NCI-H1436 (cell line): ENCODE measurements around the gene PURA.
A peak's percentile ranks its signal among the peaks of the same experiment; 100 is the strongest.
"Not testable (repeated sequence)": the region's sequence is repeated elsewhere in the genome, so short reads cannot be mapped to it uniquely, and the experiment has no call there.

Source experiments
- DNase-seq: peaks from one replicate; lab custom pipeline; 2025; lab: John Stamatoyannopoulos, UW

PURA gene

DNA sequence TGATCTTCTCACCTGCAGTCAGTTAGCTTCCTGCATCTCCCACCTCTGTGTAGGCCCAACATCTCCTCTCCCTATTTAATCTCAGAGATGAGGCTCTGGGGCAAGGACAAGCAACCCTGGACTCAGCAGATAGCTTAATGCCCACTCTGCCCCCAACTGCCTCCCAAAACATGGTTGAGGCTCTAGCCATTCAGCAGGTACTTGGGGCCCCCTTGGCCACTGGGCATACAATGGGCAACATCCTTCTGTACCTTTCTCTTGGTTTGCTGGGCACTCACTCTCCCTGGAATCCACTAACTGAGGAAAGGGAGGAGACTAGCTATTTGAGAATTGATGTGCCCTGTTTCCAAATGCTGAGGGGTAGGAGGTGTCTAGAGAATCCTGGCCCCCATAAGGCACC is 21.2 kb downstream of the PURA start:
- DNase-seq: no peak

DNA sequence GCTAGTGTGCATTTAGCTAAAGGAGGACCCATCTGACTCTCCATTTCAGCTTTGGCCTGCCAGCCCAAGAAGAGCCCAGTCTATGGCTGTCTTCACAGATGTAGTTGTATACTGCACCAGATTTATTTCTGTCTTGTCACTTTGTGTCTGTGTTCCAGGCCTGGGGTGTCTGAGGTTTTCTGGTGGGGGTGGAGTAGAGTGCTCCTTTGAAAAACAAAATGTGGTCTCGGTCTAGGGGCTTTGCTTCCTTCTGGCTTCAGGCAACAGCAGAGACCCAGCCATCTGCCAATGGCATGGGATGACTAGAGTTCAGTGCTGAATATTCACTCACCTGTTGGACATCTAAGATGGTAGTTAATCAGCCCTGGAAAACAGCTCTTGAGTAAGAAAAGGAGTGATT is 22.7 kb downstream of the PURA start:
- no peak for DNase-seq

DNA sequence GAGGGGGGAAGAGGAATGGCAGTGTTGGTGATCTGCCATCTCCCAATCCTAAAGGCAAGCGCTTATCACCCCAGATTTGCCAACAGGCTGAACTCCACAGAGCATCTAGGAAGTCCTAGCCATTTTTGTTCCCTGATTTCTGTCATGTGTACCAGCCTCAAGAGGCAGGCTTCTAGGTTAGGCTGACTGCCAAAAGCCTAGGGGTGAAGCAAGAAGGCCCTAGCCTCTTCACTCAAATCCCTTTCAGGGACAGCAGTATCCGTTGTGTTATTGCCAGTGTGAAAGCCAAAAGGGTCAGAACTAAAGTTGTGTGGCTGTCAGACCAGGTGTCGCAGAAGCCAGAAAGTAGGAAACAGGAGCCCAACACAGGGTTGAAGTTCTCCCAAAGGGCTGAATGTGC is 26.5 kb downstream of the PURA start:
- no peak for DNase-seq

- DNase-seq: no peak
Observed at GRCh38 chr5:140141241-140141640, 27.3 kb downstream of the PURA start.

GRCh38 chr5:140142246-140142645 is 28.3 kb downstream of the PURA start:
- DNase-seq: no peak

- no peak for DNase-seq
Observed at GRCh38 chr5:140142856-140143255, 28.9 kb downstream of the PURA start.

DNA sequence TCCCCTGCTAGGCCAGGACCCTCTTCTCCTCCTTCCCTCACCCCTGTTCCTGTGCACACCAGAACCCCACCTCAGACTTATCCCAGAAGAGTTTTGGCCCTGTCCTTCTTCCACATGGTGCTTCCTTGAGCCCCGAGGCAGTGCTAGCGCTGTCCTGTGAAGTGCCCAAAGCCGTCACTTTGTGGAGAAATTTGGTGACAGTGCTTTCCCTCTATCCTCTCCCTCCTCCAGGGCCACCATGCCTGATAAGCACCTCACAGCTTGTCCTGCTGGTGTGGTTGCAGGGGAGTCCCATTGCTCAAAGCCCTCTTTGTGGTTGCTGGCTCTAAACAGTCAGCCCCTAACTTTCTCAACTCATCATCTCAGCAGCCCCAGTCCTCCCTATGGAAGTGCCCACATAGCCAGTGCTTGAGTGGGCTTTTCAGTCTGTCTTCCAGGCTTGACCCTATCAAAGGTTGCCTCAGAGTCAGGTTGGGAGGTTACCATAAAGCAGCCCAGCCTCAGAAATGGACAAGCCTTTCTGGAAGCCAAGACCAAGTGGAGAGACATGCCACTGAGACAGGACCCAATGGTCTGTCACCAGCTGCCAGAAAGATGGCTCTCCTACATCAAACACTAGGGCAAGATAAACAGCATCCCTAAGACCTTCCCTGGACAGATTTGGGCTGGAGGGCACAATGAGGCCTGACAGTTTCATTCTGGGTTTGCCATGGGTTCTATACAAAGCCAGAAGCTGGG is 29.8 kb downstream of the PURA start:
- no peak for DNase-seq

- no peak for DNase-seq
Observed at GRCh38 chr5:140145256-140145655, 31.3 kb downstream of the PURA start.

DNA sequence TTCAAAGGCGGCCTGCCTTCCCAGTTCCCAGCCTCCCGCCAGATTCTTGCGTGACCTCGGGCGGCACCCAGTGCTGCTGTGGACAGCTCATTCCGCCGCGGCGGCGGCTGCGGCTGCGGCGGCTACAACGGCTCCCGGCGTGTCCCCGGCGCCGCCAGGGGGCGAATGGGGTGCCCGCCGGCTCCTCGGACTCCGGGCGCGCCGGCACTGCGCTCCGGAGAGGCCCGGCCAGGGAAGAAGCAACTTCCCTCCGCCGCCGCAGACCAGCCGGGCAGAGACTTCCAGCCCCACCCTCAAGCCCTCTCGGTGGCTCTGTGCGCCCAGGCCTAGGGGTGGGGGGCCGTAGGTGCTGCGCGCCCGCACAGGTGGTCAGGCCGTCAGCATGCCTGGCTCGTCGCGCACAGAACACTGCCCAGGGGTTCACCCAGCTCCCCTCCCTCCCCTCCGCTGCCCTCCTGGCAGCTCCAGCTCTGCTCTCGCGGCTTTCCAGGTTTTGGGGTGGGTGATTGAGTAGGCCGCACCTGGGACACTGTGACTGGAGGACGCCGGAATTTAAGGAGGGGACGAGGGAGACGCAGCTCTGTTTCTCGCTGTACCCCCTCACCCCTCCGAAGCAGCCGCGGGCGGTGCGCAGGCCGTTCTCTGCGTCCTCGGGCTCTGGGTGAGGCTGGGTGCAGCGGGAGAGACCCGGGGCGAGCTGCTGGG is 32.1 kb downstream of the PURA start:
- DNase-seq: no peak

GRCh38 chr5:140146523-140146842 is 32.6 kb downstream of the PURA start:
- no peak for DNase-seq

- DNase-seq: no peak
Observed at GRCh38 chr5:140147460-140147859, 33.6 kb downstream of the PURA start.

DNA sequence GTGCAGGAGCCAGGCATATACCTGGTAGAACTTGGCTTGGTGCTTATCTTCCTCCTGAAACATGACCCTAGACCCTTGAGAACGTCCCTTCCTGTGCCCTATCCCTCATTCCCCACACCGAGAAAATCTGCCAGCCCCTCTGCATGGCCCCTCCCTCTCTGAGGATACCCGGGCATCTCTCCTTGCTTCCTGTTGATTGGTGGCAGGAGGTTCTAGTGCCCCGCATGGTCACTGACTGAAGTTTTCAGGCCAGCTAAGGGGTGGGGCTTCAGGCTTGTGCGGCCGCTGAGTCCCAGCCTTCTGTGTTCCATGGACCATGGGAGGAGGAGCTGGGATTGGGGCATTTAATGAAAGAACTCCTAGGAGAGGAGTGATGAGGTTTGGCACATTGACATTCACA is 34.6 kb downstream of the PURA start:
- no peak for DNase-seq

DNA sequence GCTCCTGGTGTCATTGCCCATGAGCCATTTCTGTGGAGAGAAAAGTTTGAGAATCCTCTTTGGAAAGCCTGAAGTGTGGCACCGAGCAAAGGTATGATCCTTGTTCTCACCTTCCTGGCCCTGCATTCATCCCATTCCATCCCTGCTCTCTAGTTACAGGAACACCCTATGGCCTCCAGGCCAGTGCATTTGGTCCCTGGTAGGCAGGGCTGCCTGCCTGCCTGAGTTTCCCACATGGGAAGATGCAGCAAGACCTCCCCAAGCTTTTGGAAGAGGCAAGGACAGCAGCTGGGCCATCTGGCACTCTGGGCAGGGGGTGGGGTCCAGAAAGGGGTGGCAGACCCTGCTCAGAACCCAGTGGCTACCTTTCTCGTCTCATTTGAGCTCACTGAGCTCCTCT is 36.3 kb downstream of the PURA start:
- DNase-seq: no peak

DNA sequence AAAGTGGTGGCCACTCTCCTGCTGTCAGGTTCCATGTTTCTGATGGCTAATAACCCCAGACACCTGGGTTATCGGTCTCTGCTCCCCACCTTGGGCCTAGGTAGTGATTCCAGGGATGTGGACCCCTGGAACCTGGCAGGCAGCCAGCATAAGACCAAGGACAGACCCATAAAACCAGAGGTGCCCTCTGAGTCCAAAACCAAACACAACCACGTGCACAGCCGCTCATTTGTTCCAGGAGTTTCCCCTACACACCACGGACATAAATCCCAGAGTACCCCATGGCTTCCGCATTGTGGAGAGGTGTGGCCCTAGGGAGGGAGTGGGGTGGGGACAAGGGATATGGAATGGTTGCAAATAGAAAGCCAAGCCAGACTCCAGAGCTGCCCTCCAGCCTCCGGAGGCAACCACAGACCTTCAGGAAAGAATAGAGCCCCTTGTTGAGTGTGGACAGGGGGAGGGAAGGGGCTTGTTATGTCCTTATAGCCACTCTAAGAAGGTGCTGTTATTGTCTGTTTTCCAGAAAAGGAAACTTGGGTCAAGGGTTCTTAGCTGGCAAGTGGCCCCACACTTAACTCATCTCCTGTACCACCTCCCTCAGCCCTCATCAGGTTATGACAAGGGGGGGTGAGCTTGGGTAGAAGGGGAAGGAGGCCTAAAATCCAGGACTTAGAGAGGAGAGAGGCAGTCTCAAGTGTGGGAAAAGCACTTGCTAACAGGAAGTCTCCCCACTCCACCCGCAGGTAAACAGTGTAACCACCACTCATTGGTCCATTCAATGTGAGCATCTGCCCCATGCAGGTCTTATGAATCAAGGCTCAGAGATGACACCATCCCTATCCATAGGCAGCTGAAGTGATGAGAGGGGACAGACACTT is 37.5 kb downstream of the PURA start:
- DNase-seq: no peak

GRCh38 chr5:140152022-140152999 is 38.4 kb downstream of the PURA start:
- no peak for DNase-seq

GRCh38 chr5:140153255-140153654 is 39.3 kb downstream of the PURA start:
- DNase-seq: no peak

- no peak for DNase-seq
Observed at GRCh38 chr5:140153905-140154304, 40.0 kb downstream of the PURA start.

- not testable (repeated sequence) for DNase-seq
Observed at GRCh38 chr5:140154710-140155381, 40.9 kb downstream of the PURA start.

DNA sequence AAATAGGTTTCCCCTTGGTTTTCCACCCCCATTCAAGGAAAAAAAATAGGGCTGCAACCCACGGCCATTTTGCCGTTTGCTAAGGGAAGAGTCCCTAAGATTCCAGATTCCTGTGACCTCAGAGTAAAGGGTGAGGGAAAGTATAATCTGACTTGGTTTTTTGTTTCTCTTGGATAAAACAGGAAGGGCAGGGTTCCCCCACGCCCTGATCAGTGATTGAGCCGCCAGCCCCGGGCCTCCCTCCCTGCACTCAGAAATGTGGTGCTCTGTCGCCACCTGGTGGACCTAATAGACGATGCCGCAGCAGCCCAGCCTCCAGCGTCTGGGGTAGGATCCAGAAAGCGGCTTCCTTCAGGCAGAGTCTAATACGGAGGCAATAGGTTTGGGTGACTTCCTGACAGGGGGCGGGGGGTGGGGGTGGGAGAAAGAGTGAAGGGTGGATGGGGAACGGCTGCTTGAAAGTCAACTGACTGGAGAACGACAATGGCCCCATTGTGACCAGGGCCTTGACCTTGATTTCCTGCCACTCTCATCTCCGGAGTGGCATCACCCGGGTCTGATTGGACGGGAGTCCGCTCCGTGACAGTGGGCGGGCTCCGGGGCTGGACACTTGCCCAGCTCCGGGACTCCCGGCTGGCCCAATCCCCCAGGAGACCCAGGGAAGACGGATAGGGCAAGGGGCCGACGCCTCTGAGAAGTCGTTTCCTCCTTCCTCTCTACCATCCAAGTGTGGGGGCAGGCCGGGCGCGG is 43.3 kb downstream of the PURA start:
- DNase-seq: peak; percentile 76
